Measurements from ENCODE around the gene ANKRD13B.

The ANKRD13B gene

GRCh38 chr17:29569245-29569950, 23.5 kb upstream of the ANKRD13B start:
- DNase-seq, result no peak

DNA sequence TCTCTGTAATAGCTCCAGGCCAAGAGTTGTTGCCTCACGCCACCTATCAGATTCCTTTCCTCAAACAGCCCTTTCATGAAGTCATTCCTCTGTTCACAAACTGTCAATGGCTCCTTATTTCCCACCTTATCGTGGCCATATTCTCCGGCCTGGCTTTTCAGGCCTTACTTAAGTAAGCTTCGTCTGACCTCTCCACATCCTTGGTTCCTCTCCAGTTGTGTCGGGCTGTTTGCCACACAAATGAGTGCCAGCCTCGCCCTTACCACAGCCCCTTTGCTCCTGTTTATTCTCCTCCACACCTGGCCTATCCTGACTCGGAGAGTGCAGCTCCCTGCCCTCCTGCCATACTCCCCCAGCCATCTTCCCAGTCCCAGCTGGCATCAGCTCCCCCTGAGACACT, 22.4 kb upstream of the ANKRD13B start:
- DNase-seq, result no peak

DNA sequence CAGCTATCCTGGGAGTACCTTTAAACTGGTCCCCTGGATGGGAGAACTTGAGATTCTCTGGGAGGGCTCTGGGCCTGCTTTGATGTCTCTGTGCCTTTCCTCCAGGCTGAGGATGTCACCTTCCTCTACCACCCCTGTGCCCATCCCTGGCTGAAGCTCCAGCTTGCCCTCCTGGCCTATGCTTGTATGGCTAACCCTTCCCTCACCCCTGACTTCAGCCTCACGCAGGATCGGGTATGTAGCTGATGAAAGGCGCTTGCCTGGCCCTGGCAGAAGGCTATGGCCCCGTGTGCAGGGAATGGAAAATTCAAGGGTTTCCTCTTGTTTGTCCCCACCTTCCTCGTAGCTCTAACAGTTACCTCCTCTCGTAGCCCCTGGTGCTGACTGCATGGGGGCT, 21.4 kb upstream of the ANKRD13B start:
- DNase-seq, result no peak

GRCh38 chr17:29571883-29572681, 20.9 kb upstream of the ANKRD13B start:
- DNase-seq, result no peak

- no peak for DNase-seq
These were observed 20.0 kb upstream of the ANKRD13B start for GRCh38 chr17:29572691-29573557.

- no peak for DNase-seq
These were observed 19.4 kb upstream of the ANKRD13B start for GRCh38 chr17:29573558-29573869.

DNA sequence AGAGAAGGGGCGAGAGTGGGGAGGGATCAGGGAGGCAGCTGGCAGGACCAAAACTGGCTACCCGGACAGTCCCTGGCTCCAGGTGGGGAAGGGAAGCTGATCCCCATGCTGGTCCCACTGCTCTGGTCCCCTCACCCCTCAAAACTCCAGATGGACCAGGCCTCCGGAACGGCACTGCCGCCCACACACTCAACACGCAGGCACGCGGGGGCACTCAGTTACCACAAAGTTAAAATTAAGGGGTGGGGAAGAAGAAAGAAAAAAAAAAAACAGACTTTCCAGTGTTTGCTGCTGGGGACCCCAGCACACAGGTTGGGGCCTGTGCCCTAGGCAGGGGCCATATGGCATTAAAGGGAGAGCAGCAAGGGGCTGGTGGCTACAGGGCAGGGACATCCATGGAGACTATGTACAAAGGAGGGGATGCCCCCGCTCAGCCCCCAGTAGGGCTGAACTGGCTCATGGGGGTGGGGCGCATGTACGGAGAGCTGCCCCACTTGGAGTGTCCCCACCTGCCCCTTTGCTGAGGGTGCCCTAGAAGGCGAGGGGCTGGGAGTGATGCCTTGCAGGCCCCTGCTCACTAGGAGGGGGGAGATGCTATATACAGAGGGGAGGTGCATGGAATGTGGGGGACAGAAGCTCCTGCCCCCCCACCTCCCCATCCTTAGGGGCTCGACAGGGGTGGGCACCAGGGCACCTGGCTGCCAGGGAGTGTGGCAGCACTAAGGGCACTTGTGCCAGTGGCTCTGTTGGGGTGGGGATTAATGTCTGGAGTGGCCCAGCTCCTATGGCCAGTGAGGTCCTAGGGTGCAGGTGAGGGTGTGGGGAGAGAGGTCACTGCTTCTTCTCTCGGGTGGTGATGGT, 18.8 kb upstream of the ANKRD13B start:
- DNase-seq, result no peak

DNA sequence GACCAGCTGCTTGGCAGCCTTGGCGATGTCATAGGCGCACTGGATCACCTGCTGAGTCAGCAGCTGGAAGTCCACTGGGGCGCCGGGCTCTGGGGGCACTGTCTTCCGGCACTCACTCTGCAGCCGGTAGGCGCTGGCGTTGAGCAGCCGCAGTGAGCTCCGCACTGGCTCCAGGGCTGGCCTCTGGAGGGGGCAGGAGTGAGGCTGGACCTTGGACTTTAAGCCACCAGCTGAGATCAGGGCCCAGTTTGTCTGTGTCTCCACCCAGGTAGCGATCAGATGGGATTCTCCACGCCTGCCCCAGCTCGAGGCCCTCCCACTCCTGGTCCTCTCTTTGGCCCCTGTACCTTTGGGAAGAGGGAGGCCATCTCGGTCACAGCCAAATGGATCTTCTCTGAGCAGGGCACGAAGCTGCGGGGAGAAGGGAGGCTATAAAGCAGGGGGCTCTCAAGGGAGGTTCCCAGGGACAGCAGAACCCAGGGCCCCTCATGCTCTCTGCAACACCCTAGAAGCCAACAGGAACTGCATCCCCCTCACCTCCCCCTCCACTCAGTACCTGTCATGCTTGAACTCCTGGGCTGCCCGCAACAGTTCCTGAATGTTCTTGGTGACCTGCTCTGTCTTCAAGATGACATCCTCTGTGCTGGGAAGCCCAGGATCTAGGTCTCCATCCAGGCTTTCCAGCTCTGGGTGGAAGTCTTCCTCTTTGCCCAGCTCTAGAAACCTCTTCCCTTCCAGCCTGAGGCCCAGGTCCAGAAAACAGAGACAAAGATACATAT, 18.0 kb upstream of the ANKRD13B start:
- no peak for DNase-seq

DNA sequence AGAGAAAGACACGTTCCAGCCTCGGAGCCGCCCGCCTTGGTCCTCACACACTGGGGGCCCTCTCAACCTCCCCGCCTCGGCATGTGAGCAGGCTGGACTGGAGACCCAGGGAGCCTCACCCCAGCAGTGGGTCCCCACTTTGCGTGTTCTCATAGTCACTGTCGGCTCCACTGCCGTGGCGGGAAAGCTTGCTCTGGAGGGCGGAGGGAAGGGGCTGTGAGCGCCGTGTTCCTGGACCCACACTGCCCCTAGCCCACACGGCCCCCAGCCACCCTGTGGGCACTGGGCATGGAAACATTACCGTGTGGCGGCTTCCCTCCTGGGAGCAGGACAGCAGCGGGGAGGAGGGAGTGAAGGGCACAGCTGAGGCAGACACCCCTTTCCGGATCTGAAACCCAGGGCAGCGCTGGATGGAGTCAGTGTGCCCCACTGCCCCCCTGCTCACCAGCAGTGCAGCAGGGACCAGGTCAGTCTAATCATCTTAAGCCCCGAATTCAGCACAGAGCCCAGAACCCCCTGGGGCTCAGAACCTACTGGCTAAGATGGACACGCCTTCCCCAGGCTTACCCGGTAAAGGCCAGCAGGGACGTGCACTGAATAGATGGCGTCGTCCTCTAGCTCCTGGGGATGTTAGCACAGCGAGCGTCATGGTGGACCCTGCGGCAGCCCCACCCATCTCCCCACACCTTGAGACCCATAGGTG, 17.3 kb upstream of the ANKRD13B start:
- no peak for DNase-seq

DNA sequence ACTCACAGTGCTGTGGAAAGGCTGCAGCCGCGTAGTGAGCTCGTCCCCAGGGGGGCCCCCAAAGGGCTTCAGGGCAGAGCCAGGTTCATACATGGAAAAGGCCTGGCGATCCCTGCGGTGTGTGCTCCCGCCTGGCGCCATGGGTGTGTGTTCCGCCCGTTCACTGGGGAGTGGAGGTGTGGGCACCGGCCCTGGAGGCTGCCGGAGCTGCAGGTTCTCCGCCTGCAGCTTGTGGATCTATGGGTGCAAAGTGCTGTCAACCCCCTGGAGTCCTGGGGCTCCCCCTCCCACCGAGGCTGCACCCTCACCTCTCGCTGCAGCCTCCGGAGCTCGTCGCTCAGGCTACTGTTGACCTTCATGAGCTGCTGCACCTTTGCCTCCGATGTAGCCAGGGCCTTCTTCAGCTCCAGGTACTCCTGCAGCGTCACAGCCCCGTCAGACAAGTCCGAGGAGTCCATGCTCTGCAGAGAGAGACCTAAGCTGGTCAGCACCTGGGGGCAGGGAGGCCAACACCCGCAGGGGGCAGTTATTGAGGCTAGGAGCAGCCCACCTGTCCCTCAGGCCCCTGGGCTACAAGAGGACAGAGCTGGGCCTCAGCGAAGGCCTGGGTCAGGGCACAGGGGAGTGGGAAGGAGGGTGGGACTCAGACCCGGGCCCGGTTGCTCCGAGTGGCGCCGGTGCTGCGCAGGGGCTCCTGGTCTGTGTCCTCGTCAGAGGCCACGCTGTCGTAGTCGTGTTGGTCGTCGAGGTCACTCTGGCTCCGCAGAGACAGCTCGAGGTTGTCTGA, 16.5 kb upstream of the ANKRD13B start:
- no peak for DNase-seq

DNA sequence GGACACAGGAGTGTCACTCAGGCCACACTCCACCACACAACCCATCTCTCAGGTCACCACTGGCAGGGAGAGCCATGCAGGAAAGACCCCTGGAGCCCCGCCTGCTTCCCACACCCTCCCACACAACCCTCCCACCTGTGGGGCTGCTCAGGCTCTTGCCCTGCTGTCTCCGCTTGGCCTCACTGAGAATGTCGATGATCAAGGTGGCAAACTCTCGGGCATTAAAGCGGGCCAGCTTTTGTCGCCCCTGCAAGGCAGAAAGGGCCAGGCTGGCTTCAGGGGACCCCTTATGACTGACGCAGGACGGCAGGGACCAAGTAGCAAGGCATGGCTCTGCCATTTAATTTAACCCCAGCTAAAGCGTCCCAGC, 15.9 kb upstream of the ANKRD13B start:
- no peak for DNase-seq

DNA sequence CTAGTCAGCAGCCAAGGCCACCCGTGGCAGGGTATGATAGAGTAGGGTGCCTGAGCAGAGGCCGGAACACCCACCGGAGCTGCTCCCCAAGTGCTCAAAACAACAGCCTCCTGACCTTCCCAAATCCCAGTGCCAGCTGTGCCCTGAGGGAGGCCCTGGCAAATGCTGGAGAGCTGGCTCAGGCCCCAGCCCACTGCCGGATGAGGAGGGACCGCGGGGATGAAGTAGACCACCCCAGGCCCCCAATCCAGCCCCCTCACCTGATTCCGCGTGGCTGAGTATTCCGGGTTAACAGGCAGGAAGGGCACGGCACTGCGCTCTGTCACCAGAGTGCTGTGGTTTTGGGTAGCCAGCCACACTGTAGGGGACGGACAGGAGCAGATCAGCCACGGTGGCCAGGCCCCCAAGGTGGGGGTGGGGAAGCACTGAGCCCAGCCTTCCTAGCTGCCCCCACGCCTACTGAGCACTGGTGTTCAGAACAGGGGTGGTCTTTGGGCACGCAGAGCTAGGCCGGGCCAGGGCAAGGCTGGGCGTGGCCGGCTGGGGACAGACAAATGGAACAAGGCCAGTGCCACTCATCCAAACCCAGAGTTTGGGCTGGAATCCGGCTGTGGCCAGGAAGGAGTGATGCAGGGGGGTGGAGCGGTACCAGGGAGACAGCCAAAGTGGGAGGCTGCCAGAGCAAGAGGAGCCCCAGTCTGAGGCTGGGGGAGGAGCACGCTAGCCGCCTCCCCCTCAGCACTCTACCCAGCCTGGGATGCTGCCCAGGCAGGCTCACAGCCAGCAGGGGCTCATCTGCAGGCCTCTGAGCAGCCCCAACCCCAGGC, 15.3 kb upstream of the ANKRD13B start:
- no peak for DNase-seq

DNA sequence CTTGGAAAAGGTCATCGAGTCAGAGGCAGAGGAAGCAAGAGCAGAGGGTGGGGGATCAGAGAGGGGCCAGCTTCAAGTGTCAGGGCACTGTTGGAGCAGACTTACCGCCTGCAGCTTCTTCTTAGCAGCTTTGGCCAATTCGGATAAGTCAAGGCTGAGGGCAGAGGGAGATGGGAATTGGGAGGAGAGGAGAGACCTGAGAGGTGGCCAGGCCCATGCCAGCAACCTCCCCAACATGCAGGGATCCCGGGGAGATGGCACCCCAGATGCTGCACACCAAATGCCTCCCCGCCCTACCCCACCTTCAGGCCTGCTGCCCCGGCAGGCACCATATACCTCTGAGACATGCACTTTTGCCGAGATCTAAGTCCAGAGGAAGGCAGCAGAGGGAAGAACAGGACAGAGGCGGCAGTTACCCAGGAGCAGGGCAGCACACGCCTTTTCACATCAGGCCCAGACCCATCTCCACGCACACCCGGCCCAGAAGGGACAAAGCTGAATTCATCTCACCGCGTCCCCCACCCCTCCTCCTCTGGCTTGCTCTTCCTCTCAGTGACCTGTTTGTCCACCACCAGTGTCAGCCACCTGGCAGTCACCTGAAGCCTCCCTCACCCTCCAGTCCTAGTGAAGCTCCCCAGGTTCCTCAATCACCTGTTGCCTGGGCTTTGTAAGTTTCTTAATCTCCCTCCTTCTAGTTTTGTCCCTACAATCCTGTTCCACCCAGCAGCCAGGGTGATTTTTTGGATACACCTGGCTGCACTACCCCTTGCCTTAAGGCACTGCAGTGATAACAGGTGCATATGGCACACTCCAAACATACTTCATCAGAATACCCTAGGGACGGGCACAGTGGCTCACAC, 14.1 kb upstream of the ANKRD13B start:
- no peak for DNase-seq

GRCh38 chr17:29579866-29580771, 12.8 kb upstream of the ANKRD13B start:
- no peak for DNase-seq

GRCh38 chr17:29581583-29582253, 11.2 kb upstream of the ANKRD13B start:
- DNase-seq, result no peak

GRCh38 chr17:29582254-29582765, 10.6 kb upstream of the ANKRD13B start:
- DNase-seq, result no peak

DNA sequence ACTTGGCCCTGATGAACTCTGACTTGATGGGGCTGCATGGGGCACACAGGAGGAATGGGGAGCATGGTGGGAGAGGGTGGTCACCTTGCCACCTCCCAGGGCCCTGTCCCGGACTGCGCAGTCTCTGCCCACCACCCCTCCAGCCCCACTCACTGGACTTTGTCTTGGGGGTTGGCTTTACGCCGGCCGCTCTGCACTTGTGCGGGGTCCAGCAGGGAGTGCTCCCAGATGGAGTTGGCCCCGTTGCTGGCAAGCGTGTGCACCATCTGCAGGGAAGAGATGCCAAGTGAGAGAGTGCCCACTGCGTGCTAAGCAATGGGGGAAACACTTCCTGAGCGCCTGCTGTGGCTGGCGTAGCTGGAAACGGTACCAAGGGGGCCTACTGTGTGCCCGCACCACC, 10.2 kb upstream of the ANKRD13B start:
- no peak for DNase-seq
